ENCODE results near the gene MLLT11.

MLLT11 gene, protein sequence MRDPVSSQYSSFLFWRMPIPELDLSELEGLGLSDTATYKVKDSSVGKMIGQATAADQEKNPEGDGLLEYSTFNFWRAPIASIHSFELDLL

DNA sequence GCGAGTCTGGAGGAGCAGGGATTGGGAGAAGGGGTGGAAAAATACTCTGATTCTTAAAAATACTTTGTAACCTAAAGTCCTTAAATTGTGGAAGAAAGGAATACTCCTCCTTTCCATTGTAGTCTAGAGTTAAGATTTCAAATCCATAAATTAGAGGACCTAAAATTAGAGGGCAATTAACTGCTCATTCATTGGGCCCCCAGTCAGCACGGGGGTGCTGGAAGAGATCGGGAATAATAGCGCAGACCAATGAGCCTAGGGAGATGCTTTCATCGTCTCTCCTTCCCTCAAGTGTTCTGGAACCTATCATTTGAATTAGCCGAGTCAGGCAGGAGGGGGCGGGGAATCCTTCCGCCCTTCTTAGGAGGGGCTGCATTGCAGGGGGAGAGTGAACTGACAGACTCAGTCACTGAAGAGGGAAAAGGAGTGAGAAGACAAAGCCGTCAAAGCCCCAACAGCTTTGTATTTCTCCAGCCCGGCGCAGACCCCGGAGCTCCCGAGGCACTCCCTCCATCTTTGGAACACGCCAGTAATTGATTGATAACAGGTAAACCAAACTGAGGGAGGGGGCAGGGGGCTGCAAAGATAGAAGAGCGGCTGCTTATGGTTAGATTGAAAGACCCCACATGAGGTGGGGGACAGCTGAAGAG, at the start of gene MLLT11:
Gene MLLT11, plus strand, starts transcription at position 391 of the 650 bp plus-strand sequence. CDS start 6,828 bp downstream, outside the sequence.
- peak; percentile 91 for DNase-seq

DNA sequence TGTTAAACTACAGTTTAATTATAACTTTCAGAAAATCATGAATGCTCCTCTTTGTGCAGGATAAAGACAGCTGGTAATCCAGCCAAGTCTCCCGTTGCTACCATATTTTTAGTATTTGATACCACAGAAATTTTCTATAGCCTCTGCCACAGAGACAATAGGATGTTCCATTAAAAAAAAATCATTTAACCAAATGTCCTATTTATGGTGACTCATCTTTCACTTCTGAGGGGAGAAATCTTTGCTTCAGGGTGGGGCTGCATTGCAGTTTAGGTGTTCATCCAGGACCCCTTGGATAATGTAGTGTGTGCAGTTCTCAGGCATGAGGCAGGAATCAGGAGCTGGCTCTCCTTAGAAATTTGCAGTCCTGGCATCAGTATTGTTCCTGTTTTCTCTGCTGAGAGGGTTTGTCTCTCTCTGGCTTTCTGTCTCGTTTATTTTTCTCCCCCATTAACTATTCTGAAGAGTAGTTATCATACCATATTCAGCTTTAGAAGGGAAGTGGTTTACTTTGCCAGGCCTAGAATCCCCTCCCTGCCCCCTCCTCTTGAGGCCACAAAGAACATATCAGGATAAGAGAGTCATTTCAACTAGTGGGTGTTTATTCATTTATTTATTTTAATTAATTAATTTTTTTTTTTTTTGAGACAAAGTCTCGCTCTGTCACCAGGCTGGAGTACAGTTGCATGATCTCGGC, 48.9 kb upstream of the MLLT11 start:
- no peak for DNase-seq

DNA sequence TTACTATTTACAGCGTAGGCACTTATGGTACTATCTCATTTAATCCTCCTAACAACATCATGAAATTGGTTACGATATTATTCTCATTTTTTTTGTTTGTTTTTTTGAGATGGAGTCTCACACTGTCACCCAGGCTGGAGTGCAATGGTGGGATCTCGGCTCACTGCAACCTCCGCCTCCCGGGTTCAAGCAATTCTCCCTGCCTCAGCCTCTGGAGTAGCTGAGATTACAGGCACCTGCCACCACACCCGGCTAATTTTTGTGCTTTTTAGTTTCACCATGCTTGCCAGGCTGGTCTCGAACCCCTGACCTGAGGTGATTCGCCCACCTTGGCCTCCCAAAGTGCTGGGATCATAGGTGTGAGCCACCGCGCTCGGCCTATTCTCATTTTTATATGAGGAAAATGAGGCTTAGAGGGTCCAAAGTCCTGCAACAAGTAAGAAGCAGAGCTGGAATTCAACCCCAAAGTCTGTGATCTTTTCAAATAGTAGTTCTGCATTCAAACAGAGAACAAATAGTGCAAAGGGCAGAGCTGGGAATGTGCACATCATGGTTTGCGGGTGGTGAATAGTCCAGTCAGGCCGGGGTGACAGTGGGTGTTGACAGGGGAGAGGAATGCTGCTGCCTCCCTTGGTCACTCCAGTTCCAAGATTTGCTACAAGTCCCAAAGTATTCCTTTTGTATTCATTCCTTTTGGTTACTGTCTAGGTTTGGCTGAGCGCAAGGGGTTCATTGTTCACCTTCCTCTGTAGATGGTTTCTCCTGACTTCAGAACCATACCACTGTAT, 47.3 kb upstream of the MLLT11 start:
- no peak for DNase-seq

DNA sequence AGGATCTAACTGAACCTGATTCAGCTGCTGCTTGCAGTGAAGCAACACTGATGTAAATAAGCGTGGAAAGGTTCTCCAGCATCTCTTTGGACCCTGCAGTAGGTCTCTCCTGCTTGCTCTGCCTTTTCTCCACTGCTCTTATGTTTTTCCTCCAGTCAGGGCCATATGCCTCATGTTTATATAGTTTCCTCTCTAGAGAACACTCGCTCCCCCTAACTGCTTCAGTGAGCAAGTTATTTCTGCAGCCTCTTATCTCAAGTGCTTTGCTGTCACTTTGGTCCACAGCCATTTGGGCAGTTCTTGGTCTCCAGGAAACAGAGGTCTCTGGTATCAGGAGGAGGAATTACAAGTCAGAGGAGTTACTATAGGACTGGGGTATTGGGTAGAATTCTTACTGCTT, 46.7 kb upstream of the MLLT11 start:
- DNase-seq = no peak

DNA sequence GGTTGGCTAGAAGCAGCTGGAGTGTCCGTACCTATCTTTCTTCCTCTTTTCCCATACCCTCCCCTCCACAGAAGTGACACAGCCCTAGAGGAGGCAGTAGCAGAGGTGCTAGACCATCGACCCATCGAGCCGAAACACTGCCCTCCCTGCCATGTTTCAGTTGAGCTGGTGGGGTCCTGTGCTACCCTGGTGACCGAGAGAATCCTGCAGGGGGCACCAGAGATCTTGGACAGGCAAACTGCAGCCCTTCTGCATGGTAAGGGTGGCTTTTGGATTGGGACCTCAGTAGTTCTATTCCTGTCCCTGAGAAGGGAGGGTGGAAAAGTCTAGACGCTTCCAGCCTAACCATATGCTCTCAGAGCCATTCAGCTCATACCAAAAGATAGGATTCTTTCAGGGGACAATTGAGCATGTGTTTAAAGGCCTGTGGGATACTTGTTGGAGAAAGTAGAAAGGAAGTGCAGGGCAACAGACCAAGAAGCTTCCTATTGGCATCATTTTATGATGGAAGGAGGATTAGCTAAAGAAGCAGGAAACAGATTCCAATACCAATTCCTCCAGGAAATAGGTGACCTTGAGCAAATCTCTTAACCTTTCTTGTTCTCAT, 35.6 kb upstream of the MLLT11 start:
- DNase-seq = peak; percentile 83

DNA sequence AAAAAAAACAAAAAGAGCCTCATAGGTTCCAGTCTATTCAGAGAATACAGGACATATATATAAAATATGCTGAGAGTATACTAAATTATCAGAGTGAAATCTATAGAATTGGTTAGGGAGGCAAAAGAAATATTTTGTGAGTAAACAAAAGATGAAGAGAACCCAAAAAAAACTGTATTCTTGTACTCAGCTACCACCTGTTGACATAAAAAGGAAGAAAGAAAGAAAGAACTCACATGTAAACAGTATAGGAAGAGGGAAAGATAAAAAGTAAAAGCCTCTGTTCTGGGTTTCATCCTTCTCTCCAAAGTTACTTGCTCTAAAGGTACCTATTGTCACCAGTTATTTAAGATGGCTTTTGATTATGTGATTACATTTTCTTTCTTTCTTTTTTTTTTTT, 33.7 kb upstream of the MLLT11 start:
- DNase-seq = no peak

DNA sequence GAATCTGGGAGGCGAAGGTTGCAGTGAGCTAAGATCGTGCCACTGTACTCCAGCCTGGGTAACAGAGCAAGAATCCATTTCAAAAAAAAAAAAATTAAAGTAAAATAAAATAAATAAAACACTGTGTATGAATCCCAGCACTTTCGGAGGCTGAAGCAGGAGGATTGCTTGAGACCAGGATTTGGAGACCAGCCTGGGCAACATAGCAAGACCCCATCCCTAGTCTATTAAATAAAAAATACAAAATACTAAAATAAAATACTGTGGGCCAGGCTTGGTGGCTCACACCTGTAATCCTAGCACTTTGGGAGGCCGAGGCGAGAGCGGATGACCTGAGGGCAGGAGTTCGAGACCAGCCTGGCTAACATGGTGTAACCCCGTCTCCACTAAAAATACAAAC, 28.0 kb upstream of the MLLT11 start:
- DNase-seq = no peak

DNA sequence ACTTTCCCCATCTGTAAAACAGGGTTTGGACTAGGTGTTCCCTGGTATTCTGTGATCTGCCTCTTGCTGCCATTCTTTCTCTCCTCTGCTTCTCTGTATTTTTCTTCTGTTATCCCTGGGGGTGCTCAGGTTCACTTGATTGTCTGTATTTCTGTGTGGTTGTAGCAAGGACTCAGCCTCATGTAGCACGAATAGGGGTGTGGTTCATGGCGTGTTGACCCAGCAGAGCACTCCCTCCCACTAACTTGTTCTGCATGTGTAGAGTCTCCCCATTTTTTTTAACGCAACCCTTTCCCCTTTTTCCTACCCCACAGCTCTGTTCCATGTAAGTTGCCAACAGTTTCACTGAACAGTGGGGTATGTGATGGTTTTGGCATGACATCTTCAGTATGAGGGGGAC, 25.0 kb upstream of the MLLT11 start:
- DNase-seq = no peak

DNA sequence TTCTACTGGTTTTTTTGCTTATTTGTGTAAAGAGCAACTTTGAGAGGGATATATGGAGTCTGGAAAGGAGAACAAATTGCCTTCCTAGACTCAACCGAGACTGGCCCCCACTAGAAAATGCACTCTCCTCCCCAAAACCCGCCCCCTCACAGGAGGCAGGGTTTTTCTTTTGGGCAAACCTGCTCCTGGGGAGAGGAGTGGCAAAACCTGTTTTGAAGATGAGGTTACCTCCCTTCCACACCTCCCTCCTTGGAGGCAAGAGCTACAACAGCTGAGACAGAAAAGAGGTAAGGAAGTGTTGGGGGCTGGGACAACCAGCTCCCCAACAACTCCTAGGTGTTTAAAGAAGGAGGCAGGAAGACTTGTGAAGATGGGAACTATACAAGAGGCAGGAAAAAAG, 23.8 kb upstream of the MLLT11 start, which contains the start of gene BNIPL:
Gene BNIPL, plus strand, starts transcription at position 231 of the 400 bp plus-strand sequence. Its CDS starts 140 bp downstream, at position 371.
- no peak for DNase-seq

DNA sequence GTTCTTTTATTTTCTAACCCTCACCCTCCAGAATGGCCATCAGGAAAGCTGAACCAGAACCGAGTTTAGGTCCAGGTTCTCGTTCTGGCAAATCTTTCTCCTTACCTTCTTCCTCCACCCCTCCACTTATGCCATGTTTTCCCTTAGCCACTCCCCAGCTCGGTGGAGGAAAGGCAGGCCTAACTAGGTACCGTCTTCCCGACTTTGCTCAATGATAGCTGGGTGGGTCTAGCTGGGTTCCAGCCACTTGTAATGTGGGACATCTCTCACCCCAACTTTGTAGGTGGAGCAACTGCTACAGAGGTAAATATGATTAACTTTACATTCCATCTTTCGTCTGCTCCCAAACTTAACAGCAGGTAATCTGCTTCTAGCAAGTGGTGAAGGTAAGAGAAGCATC, 23.2 kb upstream of the MLLT11 start:
- no peak for DNase-seq

DNA sequence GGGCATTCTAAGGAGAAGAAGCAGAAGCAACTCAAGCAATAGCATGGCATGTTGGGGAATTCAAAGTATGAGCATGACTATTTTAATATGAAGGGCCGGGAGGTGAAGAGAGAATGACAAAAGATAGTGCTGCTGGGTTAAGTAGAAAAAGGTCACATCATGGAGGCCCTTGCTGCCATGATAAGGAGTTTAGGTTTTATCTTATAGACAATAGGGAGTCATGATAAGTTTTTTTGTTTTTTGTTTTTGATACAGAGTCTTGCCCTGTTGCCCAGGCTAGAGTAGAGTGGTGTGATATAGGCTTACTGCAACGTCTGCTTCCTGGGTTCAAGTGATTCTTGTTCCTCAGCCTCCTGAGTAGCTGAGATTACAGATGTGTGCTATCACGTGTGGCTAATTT, 20.7 kb upstream of the MLLT11 start:
- no peak for DNase-seq

DNA sequence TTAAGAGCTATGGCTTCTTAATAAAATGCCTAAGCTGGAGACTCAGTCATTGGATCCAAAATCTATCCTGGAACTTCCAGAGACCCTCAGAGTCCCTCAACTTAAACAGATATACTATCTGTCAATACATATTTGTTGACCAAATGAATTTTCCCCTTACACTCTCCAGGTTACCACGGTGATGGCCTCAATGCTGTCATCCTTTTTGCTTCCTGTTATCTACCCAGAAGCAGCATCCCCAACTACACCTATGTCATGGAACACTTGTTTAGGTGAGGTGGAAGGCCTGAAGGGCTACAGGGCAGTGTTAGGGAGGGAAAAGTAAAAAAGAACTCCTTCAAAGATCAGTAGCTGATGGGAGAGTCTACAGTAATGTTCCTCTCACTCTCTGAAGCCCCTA, 17.0 kb upstream of the MLLT11 start:
- DNase-seq = no peak

DNA sequence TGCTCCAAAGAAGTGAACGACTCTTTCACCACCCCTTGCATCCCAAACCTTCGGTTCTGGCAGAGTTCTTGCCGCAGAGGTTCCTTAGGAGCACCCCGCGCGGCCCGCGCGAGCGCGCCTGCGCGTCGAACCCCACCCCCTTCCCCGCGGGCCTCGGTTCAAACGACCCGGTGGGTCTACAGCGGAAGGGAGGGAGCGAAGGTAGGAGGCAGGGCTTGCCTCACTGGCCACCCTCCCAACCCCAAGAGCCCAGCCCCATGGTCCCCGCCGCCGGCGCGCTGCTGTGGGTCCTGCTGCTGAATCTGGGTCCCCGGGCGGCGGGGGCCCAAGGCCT, 12.6 kb upstream of the MLLT11 start, which contains the start of gene C1orf56:
Gene C1orf56, plus strand, starts transcription at position 161 of the 334 bp plus-strand sequence. Its CDS starts 97 bp downstream, at position 258.
- DNase-seq = peak; percentile 89

DNA sequence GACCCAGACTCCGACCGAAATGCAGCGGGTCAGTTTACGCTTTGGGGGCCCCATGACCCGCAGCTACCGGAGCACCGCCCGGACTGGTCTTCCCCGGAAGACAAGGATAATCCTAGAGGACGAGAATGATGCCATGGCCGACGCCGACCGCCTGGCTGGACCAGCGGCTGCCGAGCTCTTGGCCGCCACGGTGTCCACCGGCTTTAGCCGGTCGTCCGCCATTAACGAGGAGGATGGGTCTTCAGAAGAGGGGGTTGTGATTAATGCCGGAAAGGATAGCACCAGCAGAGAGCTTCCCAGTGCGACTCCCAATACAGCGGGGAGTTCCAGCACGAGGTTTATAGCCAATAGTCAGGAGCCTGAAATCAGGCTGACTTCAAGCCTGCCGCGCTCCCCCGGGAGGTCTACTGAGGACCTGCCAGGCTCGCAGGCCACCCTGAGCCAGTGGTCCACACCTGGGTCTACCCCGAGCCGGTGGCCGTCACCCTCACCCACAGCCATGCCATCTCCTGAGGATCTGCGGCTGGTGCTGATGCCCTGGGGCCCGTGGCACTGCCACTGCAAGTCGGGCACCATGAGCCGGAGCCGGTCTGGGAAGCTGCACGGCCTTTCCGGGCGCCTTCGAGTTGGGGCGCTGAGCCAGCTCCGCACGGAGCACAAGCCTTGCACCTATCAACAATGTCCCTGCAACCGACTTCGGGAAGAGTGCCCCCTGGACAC, 12.1 kb upstream of the MLLT11 start:
- DNase-seq = peak; percentile 84

DNA sequence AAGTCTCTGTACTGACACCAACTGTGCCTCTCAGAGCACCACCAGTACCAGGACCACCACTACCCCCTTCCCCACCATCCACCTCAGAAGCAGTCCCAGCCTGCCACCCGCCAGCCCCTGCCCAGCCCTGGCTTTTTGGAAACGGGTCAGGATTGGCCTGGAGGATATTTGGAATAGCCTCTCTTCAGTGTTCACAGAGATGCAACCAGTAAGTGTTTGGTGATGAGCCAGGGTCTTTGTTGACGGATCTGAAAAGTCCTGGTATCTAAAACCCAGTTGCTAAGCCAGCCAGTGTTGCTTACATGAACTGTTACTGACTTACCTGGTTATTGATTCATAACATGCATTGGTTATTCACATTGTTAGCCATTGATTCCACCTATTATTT, 11.6 kb upstream of the MLLT11 start:
- DNase-seq = no peak

DNA sequence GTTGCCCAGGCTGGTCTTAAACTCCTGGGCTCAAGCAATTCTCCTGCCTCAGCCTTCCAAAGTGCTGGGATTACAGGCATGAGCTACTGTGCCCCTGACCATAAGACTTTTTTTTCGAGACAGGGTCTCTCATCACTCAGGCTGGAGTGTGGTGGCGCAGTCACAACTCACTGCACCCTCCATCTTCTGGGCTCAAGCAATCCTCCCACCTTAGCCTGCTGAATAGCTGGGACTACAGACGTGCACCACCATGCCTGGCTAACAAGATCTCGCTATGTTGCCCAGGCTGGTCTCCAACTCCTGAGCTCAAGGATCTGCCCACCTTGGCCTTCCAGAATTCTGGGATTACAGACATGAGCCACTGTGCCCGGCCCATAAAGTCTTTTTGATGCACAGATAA, 10.7 kb upstream of the MLLT11 start:
- no peak for DNase-seq

DNA sequence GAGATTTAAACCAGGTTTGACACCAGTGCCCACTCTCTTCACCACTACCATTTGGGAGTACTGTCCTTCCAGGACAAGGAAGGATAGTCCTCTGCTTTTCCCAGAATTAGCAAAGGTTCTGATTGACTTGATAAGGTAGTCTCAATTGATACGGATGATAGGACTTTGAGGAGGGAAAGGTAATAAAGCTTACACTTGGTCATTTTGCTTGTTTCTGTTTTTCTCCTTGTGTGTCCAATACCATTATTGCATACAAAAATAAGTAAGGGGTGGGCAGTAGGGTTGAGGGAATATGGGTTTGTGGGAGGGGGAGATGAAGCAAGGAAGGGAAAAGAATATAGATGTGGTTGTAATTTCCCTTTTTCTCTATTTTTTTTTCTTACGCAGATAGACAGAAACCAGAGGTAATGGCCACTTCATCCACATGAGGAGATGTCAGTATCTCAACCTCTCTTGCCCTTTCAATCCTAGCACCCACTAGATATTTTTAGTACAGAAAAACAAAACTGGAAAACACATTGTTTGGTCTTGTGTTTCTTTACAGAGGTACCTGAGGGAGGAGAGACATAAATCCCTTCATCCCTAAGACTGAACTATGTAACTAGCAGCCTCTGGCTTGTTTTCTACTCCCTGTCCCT, 10.0 kb upstream of the MLLT11 start:
- DNase-seq = no peak

DNA sequence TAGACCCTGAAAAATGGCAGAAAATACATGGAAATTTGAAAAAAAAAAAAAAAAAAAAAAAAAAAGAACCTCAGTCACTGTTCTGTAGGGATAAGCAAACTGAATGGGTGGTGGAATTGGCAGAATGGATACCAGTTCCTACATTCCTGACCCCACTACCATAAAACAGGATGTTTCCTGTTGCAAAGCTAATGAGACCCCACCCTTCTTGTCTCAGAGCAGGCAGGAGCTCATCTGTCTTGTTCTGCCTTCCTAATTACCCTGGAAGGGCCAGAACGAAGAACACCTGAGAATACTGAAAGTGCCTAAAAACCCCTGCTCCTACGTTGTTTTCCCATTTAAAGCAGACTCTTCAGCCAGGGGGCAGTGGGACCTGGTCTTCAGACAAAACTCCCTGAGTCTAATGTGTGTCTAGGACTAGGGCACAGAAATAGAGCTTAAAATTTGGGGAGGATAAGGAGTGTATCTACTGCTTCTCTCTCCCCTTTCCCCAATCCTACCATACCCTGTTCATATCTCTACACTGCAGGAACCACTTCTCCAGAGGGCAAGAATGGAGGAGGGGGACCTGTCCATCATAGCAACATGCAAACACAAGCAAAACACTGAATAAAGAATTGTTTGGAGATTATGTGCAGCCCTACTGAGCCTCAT, 8.7 kb upstream of the MLLT11 start:
- no peak for DNase-seq

DNA sequence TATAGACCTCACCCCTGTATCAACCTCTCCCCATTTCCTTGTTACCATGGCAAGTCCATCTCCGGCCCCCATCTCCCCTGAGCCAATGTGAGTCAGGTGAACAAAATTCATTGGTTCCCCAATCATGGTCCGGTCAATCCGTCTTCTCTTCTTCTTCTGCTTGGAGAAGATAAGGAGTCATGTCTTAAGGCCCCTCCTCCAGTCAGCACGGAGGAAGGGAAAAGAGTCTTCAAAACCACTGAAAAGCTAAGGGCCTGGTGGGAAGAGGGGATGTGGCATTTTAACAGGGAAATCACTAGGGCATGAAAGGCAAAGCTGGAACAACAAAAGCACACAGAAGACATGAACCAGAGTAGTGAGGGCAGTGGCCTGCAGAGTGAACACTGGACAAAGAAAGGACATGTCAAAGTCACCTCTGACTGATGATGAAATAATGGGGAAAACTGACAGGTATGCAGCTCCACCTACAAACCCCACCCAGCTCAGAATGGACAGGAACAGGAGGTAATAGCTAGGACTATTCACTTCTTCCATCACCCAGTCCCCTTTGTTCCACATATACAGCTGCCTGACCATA, 5.1 kb upstream of the MLLT11 start:
- no peak for DNase-seq

DNA sequence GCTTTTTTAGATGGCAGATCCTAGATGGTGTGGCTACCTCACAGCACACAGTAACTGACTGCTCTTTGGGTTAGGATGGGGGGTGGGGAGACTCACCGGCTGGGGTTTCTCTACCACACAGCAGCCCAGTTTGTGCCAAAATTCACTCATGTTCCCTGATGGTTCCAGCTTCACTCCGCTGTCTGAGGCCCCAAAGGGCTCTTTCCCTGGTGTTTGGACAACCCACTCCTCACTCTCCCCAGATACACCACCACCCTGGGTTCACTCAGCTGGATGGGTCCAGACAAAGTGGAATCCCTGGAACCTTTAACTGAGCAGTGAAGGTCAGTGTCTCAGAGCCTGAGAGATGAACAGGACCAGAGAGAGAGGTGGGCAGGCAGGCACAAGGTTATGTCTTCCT, 4.6 kb upstream of the MLLT11 start:
- DNase-seq = no peak

DNA sequence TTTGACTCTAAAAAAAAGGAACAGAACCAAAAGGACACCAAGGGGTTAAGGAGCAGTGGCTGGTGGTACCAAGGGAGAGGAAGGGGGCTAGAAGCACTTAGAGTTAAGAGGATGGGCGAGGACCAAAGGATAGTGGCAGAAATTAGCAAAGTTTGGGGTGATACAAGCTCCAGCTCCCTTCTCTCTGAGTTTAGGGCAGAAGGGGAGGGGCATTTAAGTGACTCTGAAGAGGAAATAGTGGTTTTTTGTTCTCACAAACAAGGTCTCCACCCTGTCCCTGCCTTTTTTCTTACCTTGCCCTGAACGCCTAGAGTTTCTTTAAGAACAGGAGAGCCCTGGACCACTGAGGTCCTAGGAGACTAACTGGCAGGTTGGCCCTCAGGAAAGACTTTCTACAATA, 4.0 kb upstream of the MLLT11 start:
- DNase-seq = no peak
